Brain microvascular endothelial cell (primary cell): ENCODE measurements around the gene DOCK2.

Experiments
- DNase-seq: peaks from one replicate; pipeline ENCODE4 v3.0.0-alpha.2; 2020
- H3K27ac ChIP-seq: fragments of 250-450 bp; sonication (Bioruptor Pico); 2 replicates; pipeline ENCODE4 v1.5.1; 2020; ENCODE audit warnings: mild to moderate bottlenecking, moderate library complexity
- H3K27me3 ChIP-seq: fragments of 250-450 bp; sonication (Bioruptor Pico); replicated peaks from 2 replicates; pipeline ENCODE4 v1.5.1; 2020; ENCODE audit warnings: mild to moderate bottlenecking
- H3K36me3 ChIP-seq: fragments of 250-450 bp; sonication (Bioruptor Pico); replicated peaks from 2 replicates; pipeline ENCODE4 v1.5.1; 2020; ENCODE audit warnings: mild to moderate bottlenecking
- H3K4me3 ChIP-seq: 2 replicates; pipeline ENCODE4 v1.5.1; 2011; ENCODE audit warnings: low read depth, mild to moderate bottlenecking, control low read depth, low read length, moderate library complexity
- CTCF ChIP-seq: IDR thresholded peaks from 2 replicates; pipeline ENCODE4 v1.5.1; 2011; ENCODE audit warnings: low read depth, mild to moderate bottlenecking, moderate library complexity, low read length, control low read depth, inconsistent platforms; ENCODE audit errors: missing control alignments
- in situ Hi-C: cut with HindIII; loops from 2 replicates; pipeline ENCODE4 v1.10.0; 2017; ENCODE audit warnings: low sequenced_read_pairs, low pct_ligation_motif_present

DOCK2 gene

GRCh38 chr5:169867347-169867746 lies 230.3 kb downstream of the DOCK2 start:
- no peak for TF ChIP-seq CTCF
- Histone ChIP-seq H3K36me3 (no peaks in the 10 kb centered on the region), H3K4me3 (no peak overlapping the region), H3K27me3 (no peaks in the 10 kb centered on the region), H3K27ac (no peak overlapping the region)
- no peak for DNase-seq
- in situ Hi-C loops: no loop called here

GRCh38 chr5:169869066-169869465 lies 232.0 kb downstream of the DOCK2 start:
- H3K4me3 ChIP-seq: no peak overlapping the region
- H3K36me3 ChIP-seq: no peaks in the 10 kb centered on the region
- H3K27me3 ChIP-seq: no peaks in the 10 kb centered on the region
- H3K27ac ChIP-seq: no peak overlapping the region
- DNase-seq: no peak
- in situ Hi-C loops: no loop called here
- TF ChIP-seq CTCF: no peak

- H3K4me3 ChIP-seq: no peak overlapping the region
- TF ChIP-seq CTCF: no peak
- in situ Hi-C loops: no loop called here
- no peaks in the 10 kb centered on the region for H3K27me3 ChIP-seq
- H3K36me3 ChIP-seq: no peaks in the 10 kb centered on the region
- DNase-seq: no peak
- H3K27ac ChIP-seq: no peak overlapping the region
These were observed 233.1 kb downstream of the DOCK2 start for GRCh38 chr5:169870211-169870610.

- Histone ChIP-seq H3K4me3 (no peak overlapping the region), H3K27ac (no peak overlapping the region), H3K27me3 (no peaks in the 10 kb centered on the region), H3K36me3 (no peaks in the 10 kb centered on the region)
- in situ Hi-C loops: no loop called here
- DNase-seq: no peak
- no peak for TF ChIP-seq CTCF
These were observed 234.9 kb downstream of the DOCK2 start for GRCh38 chr5:169871826-169872490.

- DNase-seq: peak; percentile 73
- no peak for TF ChIP-seq CTCF
- in situ Hi-C loops: no loop called here
- Histone ChIP-seq H3K27me3 (no peaks in the 10 kb centered on the region), H3K27ac (no peak overlapping the region), H3K4me3 (no peak overlapping the region), H3K36me3 (no peaks in the 10 kb centered on the region)
These were observed 236.6 kb downstream of the DOCK2 start for GRCh38 chr5:169873642-169874041.

- Histone ChIP-seq H3K4me3 (no peak overlapping the region), H3K27ac (no peak overlapping the region), H3K36me3 (no peaks in the 10 kb centered on the region), H3K27me3 (no peaks in the 10 kb centered on the region)
- TF ChIP-seq CTCF: no peak
- in situ Hi-C loops: no loop called here
- no peak for DNase-seq
These were observed 237.5 kb downstream of the DOCK2 start for GRCh38 chr5:169874621-169875020.
